NAMALWA (cell line): ENCODE measurements around the gene GGNBP2.
A peak's percentile ranks its signal among the peaks of the same experiment; 100 is the strongest.

ENCODE experiments used
- DNase-seq: peaks from one replicate; pipeline ENCODE4 v3.0.0-alpha.2; 2015; ENCODE audit warnings: low spot score

GGNBP2 gene

GRCh38 chr17:36575028-36575427 is 30.3 kb downstream of the GGNBP2 start:
- no peak for DNase-seq

- no peak for DNase-seq
Observed at GRCh38 chr17:36576793-36577192, 32.1 kb downstream of the GGNBP2 start.

- no peak for DNase-seq
Observed at GRCh38 chr17:36578671-36579070, 34.0 kb downstream of the GGNBP2 start.

DNA sequence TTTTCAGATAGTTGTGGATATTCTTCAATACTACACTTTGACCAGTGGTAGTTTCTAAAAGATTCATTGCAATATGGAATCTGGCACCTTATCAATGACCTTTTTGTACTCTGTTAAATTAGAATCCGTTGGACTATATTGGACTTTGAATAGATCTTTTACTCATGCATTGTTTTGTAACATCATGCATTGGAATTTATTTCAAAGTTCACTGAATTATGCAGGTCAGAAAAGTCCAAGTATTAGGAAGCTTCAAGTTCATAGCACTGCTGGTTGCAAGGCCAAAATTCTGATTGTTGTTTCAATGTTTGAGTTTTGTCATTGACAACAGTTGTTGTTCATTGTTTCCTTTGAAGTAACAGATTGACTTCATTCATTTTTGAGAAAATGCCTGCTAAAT is 39.1 kb downstream of the GGNBP2 start:
- DNase-seq, result no peak

GRCh38 chr17:36586138-36586537 is 41.4 kb downstream of the GGNBP2 start:
- DNase-seq, result no peak

GRCh38 chr17:36590082-36590481 is 45.4 kb downstream of the GGNBP2 start:
- DNase-seq, result peak; percentile 19

DNA sequence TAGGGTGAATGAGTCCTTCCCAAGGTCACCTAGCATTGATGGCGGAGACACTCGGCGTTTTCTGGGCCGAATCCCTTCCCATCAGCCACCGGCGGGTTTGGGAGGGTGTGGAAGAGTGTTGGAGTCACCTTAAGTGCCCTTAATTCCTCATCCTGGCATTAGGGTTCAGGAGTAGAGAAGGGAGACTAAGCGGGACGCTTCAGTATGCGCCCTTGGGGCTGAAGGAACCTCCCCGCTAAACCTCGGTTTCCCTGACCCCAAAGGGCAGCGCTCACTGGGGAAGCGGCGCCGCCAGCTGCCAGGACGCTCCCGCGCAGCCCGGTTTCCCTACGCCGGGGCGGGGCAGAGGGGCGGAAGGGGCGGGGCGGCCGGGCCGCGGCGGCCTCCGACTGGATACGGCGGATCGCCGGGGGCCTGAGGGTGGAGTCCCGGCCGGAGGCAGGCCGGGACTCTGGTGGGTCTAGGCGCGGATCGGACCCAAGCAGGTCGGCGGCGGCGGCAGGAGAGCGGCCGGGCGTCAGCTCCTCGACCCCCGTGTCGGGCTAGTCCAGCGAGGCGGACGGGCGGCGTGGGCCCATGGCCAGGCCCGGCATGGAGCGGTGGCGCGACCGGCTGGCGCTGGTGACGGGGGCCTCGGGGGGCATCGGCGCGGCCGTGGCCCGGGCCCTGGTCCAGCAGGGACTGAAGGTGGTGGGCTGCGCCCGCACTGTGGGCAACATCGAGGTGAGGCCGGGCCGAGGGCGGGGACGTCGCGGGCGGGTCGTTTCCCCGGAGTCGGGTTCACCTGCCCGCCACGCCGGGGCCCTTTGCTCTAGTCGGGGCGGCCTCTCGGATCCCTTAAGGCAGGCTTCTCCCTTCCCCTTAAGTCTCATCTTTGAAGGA is 47.0 kb downstream of the GGNBP2 start, which contains the start of gene DHRS11:
TSS of gene DHRS11 (plus strand) at position 446 of the 882 bp plus-strand sequence. CDS start at position 577, 131 bp downstream.
- peak; percentile 80 for DNase-seq

DNA sequence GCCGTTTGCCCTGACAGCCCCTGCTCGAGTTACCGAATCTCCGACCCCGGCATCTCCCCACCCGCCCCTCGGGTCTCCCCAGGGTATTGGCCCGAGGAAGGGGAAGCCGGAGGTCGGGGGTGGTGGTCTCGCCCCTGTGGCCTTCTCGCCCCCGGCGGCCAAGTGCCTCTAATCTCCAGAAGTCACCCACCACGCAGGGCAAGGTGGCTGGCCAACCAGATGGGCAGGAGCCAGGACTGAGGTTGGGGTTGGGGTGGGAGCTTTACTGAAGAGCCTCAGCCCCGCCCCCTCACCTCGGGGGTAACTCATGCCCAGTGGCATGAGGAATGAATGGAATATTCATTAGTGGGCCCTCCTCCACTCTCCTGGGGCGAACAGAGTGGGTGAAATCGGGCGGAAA is 47.6 kb downstream of the GGNBP2 start:
- peak; percentile 29 for DNase-seq

DNA sequence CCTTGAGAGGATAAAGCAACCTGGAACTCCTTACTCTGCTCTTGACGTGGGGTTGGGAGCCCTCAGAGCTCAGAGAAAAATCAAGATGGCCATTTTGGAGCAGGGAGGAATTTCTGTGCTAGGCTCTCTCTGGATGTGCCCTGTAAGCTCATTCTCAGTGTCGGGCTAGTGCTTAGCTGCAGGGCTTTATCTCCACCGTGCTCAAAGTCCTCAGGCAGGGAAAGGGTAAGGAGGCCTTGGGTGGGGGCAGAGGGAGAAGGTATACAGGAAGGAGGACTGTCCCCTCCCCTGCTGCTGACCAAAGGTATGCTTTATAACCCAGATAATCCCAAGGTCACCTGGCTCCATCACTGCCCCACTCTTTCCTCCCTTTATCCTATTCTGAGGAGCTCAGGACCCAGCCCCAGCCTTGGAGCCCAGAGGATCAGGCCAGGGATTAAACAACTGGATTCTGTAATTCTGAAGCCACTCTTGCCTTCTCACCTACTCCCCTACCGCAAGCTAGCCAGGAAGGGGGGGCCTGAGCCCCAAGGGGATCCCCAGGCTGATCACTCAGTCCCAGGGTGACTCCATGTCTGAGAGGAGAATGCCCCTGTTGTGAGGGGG is 48.1 kb downstream of the GGNBP2 start:
- no peak for DNase-seq

- no peak for DNase-seq
Observed at GRCh38 chr17:36593656-36594316, 49.1 kb downstream of the GGNBP2 start.

GRCh38 chr17:36594626-36595401 is 50.1 kb downstream of the GGNBP2 start:
- DNase-seq, result no peak

GRCh38 chr17:36597226-36597625 is 52.5 kb downstream of the GGNBP2 start:
- no peak for DNase-seq

DNA sequence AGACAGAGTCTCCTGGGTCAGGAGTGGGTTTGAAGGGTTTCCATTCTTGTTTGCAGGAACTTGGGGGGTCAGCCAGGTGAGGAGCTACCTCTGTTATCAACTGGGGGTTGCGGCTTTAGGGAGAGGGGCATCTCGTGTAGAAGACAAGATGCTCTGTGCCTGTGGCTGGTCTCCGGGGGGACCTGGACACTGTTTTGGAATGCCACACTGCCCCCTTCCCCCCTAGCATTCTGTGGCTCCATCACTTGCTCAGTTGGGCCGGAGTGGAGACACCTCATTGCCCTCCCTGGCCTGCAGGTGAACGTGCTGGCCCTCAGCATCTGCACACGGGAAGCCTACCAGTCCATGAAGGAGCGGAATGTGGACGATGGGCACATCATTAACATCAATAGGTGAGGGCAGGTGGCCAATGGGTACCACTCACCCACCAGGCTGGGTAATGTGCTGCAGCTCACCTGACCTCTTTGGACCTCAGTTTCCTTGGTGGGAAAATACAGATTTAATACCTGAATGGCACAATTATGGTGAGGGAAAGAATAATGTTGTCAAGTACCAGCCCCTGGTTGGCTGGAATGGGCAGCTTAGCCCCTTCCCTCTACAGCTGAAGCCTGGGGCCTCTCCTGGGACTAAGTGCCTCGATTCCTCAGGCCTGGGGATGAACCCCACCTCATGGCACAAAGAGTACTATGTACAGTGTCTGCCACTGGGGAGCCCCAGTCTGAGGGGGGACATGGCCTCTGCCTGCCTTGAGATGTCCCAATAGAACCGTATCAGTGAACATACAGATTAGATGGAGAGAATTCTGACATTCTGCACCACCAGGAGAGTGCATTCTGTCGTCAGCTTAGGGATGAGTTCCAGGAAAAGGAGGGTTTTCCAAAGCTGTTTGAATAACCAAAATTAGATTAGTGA is 53.4 kb downstream of the GGNBP2 start:
- DNase-seq, result no peak

- no peak for DNase-seq
Observed at GRCh38 chr17:36598951-36599401, 54.3 kb downstream of the GGNBP2 start.

DNA sequence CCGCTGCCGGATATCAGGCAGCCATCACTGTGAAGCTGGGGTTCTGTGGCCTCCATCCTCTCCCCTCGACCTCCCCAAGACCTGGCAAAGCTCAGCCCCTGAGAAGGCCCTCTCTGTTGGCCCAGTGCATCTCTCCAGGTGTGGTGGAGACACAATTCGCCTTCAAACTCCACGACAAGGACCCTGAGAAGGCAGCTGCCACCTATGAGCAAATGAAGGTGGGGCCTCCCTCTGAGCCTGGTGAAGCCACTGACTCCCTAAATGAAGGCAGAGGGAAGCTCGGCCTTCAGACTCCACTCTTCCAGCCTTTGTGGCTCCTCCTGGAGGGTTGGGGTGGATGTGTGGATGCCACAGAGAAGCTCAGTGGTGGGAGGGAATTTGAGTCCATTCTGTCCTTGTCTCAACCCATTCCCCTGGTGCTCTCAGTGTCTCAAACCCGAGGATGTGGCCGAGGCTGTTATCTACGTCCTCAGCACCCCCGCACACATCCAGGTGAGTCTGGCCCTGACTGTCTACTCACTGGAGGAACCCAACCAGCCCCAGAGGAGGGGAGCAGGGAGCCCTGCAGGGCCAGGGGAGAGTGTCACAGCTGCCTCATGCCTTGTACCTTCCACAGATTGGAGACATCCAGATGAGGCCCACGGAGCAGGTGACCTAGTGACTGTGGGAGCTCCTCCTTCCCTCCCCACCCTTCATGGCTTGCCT is 55.0 kb downstream of the GGNBP2 start:
- no peak for DNase-seq

- no peak for DNase-seq
Observed at GRCh38 chr17:36600465-36600864, 55.7 kb downstream of the GGNBP2 start.

- DNase-seq, result no peak
Observed at GRCh38 chr17:36600936-36601302, 56.2 kb downstream of the GGNBP2 start.

DNA sequence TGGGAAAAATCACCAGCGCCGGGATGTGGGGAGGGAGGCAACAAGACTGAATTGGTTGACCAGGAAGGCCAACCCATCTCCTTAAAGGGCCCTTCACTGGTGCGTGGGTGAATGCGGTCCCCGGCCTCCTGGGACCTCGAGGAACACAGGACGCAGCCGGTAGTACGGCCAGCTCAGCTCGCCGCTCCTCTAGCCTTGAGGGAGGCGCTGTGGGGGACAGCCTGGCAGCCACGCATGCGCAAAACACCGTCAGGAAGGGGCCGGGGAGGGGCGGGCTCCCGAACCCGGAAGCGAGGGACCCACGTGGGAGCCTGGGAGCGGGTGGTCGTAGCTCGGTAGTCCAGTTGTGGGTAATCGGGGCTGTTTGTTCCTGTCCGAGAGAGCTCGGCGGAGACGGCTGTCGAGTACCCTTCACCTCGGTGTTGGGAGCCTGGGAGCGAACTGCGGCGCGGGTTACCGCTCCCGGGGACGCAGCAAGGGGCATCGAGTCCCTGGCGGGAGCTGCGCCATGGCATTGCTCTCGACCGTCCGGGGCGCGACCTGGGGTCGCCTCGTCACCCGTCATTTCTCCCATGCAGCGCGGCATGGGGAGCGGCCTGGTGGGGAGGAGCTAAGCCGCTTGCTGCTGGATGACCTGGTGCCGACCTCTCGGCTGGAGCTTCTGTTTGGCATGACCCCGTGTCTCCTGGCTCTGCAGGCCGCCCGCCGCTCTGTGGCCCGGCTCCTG is 56.7 kb downstream of the GGNBP2 start, which contains the start of gene MRM1:
TSS of gene MRM1 (plus strand) at position 281 of the 727 bp plus-strand sequence. CDS start at position 509, 228 bp downstream.
- peak; percentile 93 for DNase-seq

DNA sequence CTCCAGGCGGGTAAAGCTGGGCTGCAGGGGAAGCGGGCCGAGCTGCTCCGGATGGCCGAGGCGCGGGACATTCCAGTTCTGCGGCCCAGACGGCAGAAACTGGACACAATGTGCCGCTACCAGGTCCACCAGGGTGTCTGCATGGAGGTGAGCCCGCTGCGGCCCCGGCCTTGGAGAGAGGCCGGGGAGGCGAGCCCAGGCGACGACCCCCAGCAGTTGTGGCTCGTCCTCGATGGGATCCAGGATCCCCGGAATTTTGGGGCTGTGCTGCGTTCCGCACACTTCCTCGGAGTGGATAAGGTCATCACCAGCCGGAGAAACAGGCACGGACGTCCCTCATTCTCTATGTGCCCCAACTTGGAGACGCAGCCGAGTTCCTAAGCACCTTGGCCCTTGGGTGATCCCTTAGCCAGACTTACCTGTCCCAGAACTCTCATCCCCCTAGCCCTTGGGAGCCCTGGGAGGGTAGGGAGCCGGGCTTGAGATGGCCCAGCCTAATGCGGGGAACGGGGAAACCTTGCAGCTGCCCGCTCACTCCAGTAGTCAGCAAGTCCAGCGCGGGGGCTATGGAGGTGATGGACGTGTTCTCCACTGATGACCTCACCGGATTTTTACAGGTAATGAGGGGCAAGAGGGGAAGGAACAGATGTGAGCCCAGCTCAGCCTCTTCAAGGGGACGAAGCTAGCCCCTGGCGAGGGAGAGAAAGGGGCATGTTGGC is 57.5 kb downstream of the GGNBP2 start:
- DNase-seq, result peak; percentile 29
